ENCODE measurements around the gene PLEKHA7. TPM values are rescaled to one million over a fixed set of nuclear protein-coding genes. Genes with fewer than 3 reads are reported as not detected.
A peak's percentile ranks its signal among the peaks of the same experiment; 100 is the strongest.

PLEKHA7 gene
- total RNA-seq, 1 experiment from 2014 or later: 0.29 TPM

DNA sequence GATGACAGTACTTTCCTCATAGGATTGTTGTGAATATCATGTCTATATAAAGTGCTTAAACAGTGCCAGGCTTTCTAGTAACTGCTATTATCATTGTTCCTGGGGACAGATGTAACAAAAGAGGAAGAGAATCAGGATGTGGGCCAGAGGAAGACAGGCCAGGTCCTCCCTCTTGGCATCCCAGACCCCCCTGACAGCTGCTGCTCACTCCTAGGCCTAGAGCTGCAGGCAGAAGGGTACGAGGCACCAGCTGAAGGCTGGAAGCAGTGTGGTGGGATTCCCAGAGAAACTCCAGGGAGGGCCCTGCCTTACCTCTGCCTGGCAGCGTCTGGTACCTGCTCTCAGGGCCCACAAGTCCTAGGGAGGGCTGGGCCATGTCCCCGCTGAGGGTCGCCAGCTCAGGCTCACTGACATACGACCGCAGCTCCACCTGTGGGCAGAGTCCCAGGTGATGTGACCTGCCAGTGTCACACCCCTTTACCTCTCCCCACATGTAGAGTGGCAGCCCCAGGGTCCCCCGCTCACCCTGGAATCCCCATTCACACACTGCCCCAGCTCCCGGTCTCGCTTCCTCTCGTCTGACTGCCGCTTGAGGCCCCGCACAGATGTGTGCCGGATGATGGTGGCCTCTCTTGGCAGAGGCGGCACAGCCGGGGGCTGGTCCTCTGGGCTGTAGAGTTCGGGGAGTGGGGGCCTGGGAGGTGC lies 223.6 kb downstream of the PLEKHA7 start:
- DNase-seq (ENCODE audit: low read depth): peak; percentile 9

DNA sequence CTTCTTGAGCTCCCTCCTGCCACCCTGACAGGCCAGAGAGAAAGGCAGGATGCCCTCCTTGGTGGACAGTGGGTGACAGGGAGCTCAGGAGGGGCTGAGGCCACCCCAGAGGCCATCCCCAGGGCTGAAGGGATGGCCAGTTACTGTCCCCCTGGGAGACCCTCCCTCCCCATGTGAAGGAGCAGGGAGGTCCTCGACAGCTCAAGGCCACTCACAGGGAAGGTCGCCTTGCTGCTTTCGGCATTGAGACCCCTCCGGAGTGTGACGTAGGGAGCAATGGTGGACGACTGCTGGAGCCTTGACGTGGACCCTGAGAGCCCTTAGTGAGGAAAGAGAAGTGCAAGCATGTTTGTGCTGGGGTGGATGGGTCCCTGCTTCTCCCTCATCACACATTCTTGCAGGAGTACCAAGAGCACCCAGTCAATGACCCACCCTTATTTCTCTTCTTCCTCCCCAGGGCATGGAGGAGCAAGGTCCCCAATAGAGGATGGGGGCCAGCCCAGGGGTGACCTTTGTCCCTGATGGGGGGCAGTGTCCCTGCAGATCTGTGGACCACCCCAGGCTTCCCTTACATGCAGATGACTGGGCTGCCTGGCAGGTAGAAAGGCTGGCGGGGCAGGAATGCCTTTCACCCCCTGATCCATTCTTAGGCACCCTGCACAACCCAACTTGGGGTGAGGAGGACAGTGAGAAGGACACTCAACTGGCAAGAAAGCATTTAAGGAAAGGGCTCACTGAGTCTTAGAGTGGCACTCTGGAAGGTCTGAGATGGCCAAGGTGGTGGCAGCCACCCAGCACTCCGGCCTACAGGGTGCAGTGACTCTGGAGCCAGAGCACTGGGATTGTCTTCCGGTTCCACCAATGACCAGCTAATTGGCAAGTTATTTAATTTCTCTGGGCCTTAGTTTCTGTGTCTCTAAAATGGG lies 224.4 kb downstream of the PLEKHA7 start:
- no peak for DNase-seq (ENCODE audit: low read depth)

DNA sequence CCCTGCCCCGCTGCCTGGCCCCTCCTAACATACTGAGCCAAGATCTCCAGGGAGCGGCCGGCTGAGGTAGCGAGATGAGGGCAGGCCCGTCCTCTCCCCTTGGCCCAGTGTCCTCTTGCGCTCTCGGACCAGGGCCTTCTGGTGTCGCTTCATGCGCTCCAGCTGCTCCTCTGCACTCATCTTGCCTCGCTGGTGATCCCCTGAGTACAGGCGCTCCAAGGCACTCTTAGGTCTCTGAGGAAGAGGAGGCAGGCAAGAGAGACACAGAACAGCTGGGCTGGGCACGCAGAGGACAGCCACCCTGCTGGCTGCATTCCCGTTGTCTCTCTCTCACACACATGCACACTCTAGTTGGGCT lies 225.2 kb downstream of the PLEKHA7 start:
- no peak for DNase-seq (ENCODE audit: low read depth)

DNA sequence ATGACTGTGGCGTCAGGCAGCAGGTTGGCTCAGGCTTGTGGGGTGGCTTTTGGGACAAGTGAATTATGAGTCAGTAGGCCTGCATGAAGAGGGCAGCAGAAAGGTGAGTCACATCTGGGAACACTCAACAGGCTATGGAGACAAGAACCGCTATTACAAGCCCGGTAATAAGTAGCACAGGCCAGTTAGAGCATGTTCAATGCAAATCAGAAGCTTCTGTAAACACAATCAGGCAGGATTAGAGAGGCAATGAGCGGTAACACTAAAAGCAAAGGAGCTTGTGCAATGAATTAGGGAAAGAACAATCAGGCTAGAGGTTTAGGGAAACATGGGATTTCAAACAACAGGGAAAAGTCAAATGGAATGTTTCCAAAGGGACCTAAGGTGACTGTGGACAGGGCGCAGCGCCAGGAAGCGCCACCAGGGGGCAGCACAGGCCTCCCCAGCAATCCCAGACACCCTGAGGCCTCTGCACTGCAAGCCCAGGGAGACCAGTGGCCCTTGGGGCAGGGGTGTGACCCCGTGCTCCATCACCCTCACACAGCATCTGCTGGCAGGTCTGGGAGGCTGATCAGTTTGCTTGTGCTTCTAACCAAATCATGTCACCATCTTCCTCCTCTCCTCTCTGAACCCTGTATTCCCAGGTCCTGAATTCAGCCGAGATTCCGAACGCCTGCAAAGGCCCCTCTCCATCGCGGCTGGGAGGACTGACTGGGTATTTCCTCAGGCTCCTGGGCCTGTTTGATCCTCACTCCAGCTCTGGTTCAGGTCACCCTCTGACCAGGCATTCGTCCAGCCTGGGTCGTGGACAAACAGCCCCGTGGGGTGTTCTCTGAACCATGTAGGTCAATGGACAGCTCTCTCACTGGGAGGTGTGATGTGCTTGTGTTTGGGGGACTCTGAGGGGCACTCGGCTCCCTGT lies 225.8 kb downstream of the PLEKHA7 start:
- peak; percentile 73 for DNase-seq (ENCODE audit: low read depth)

DNA sequence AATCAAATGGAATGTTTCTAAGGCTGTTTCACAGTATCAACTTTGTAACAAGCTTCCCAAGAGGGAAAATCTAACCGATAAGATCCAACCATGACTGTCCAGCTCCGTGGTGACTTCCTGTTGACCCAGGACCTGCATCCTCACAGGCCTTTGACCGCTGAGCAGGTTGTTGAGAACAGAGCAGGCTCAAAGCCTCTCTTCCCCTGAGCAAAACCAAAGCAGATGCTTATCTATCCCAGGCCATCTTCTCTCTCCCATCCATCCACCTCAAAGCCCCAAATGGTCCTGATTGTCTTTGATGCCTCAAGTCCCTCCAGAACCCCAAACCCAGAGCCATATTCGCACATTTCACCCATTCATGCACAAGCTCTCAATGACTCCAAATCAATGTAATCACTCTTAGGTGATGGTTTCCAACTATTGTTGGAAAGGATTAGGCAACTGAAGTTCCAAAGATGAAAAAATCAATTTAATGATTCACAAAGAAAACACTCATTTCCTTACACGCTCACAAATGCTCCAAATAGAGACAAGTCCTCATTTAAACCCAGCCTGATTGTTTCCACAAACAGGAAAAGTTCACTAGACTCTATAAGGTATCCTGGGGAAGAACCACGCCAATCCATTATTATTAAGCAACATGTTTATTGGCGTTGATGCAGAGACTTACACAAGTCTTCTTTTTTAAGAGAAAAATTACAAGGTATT lies 227.0 kb downstream of the PLEKHA7 start:
- DNase-seq (ENCODE audit: low read depth): peak; percentile 6

DNA sequence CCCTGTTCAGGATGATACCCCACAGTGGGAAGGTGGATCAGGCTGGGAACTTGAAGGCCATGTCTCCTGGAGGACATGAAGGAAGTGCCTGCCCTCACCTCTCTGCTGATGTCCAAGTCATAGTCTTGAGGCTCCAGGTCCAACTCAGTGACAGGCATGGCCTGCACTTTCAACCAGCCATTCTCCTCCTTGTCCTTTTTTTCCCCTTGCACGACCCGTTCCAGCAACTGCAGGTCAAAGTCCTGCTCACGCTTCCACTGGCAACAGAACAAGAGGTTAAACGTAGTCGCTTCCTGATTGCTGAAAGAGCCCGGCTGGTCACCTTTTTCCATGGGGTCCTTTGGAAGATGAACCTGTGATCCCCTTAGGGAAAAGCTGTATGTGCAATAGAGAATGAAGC lies 228.1 kb downstream of the PLEKHA7 start:
- no peak for DNase-seq (ENCODE audit: low read depth)

DNA sequence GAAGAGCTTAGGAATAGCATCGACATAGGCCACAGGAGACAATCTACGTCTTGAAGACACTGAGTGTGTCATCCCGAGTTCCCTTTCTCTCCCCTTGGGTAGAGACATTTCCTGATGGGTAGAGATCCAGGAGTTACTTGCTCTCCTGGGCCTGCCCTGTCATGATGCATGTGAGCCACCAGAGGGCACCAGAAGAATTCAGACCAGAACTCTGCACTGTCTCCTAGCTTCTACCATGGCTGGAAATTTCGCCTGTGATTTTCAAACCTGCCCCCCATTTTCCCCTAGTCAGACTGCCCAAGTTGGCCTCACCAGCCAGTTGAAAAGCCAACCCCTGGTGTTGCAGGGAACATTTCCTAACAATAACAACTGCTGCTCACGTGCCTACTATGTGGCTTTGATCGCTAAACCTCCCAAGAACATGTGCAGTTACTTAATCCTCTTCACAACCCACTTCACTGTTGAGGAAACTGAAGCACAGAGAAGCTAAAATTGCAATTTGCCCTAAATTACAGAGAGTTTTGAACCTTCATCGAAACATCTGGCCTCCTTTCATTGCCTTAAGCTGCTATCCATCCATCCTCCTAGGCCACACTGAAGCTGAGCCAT lies 228.6 kb downstream of the PLEKHA7 start:
- peak; percentile 67 for DNase-seq (ENCODE audit: low read depth)

DNA sequence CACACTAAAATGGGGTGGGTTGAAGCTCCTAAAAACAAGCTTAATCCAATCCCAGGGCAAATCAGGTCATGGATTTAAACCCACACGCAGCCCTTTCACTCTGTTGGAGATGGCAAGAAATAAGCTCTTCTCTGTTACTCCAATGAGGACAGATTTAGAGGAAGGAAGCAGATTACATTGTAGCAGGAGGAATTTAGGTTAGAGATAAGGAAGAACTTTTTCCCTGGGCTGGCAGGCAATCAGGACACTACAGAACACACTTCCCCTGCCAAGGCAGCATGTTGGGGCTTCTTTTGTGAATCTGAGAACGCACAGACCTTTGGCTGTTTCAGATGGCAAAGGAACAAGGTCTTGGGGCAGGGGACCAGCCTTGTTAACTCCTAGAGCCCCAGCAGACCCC lies 229.5 kb downstream of the PLEKHA7 start:
- no peak for DNase-seq (ENCODE audit: low read depth)

DNA sequence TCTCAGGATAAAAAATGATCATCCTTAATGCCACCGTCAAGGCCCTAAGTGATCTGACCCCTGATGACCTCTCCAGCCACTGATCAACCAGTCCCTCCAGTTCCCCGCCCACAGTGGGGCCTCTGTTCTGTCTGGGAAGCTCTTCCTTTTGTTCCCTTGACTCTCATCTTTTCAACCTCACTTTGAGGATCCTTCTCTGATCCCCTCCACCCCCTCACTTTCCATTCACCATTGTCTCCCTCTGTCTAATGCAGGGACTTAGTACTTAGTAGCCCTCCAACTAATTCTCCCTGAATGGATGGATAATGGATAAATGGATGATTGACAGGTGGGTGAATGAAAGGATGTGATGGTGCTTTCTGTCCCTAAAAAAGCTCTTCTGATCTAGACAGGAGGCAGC lies 230.1 kb downstream of the PLEKHA7 start:
- DNase-seq (ENCODE audit: low read depth): no peak

DNA sequence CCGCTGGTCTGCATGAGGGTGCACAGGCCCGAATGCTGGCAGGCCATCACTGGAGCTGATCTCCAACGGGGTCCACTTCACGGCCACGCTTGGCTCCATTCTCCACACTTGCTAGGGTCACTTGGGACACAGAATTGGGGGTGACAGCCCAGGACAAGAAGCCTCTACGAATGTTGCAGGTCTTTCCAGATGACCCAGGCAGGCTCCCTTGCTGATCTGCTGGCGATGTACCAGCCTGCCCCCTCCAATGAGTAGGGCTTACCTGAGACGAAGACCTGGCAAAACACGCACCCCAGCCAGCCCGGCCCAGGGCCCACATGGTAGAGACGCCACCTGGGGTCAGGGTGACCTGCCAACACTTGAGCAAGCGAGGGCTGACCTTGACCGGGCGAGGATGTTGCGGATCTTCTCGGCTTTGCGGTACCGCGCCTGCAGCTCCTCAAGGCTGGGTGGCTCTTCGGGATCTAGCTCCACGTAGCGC lies 230.9 kb downstream of the PLEKHA7 start:
- DNase-seq (ENCODE audit: low read depth): no peak

DNA sequence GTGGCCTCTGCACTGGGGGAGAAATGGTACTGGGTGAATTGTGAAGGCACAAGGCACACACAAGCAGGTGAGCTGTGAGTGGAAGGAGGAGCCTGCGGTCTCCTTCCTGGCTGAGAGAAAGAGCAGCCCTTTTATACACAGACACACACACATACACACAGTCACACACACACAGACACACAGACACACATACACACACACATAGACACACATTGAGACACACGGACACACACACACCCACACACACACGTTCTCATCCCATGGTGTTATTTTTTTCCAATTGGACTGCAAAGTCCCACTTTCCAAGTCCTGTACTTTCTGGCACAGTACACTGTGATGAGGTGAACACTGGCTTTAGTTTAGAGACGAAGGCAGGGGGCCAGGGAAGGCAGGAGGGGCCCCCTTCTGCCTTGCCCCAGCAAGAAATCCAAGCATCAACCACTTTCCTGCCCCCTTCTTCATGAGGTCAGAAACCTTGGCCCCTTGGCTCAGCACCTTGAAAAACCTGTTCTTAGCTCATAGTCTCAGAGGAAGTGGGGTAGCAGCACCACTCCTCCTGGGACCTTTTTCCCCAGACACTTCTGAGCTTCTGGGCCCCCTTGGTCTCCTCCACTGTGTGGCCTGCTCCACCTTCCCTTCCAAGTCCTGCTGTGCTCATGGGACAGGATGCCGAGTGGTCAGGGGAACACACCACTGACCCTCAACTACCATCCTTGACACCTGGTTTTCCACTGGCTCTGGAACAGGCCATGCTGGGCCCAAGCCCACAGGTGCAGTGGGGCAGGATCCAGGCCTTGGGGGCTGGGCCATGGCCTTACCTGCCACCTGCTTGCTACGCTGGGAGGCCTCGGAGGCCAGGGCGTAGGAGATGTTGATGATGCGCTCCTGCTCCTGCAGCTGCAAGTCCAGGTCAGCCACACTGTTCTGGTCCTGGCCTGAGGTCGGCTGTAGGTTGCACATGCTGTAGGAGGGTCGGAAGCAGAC lies 232.0 kb downstream of the PLEKHA7 start:
- DNase-seq (ENCODE audit: low read depth): no peak

DNA sequence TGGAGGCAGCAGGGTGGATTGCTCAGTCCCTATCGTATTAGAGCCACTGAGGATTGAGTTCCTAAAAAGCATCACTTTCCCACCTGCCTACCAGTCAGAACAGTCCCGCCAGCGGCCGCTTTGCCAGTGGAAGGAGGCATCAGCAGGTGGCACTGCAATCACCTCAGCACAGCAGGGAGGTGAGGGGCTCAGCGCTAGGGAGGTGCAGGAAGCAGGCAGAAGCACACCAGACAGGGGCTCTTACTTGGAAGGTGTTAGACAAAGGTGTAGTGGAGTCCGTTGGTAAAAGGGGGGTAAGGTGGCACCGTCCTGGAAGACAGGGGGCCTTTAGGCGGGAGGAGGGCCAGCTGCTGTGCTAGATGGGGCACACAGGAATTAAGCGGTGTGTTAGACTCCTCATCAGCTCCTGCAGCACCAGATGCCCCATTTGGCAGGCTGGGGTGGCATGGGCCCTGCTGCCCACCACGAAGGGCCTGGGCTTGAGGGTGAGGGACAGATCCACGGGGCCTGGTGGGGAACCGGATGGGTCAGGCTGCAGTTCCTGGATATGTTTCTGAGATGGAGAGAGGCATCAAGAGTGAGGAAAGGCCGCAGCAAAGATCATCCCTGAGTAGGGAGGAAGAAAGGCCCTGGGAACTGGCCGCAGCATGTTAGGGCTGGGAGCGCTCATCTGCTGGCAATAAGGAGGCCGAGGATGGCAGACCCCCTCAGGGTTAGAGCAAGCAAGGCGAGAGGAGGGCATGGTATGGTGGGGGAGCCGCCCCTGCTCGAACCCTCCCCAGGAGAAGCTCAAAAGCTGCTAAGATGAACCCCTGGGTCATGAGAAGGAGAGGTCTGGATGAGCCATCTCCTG lies 233.3 kb downstream of the PLEKHA7 start:
- no peak for DNase-seq (ENCODE audit: low read depth)

DNA sequence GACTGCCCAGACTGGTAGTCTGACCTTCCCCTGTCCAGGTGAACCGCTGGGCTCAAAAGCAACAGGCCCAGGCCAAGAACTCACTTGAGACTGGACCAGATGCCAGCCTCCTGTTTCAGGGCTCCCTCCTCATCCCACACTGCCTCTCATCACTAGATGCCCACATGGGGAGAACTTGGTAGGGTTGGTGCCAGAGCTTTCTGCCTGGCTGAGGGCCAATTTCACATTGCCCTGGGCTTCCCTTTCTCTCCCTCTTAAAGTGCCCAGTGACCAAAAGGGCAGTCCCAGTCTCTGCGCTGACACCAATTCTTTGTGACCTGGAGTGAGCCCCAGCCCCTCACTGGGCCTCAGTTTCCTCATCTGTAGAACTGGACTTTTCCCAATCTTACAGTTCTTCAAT lies 234.1 kb downstream of the PLEKHA7 start:
- no peak for DNase-seq (ENCODE audit: low read depth)

DNA sequence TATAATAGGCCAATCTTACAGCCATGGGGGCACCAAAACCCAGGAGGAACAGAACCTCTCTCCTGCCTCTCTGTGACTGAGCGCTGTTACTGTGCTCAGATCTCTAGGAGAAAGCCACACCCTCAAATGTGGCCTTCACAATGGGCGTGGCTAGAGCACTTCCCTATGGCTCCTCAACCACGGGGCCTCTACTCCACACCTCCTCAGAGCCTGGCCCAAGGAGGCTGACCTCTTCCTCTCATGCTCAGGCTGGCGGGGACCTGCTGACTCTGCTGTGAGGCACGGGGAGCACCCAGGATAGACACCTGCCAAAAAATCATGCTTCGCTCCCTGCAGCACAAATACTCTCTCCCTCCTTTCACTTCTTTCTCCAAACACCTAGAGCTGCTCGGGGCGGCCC lies 234.8 kb downstream of the PLEKHA7 start:
- DNase-seq (ENCODE audit: low read depth): no peak

DNA sequence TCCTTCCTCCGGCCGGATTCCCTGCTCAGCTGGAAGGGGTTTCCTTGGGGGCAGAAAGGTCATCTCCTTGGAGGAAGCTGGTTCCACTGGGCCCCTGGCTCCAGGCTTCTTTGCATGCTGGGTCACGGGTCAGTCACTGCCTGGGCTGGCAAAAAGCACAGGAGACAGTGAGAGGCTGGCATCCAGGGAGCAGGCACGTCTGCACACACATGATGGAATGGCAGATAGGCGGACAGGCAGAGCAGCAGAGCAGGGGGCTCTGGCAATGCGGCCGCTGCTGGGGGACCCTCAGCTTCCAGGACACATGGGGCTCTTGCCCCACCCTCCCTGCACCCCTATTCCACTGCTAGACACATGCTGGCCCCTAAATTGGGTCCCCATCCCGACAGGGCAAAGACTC lies 235.3 kb downstream of the PLEKHA7 start:
- no peak for DNase-seq (ENCODE audit: low read depth)

DNA sequence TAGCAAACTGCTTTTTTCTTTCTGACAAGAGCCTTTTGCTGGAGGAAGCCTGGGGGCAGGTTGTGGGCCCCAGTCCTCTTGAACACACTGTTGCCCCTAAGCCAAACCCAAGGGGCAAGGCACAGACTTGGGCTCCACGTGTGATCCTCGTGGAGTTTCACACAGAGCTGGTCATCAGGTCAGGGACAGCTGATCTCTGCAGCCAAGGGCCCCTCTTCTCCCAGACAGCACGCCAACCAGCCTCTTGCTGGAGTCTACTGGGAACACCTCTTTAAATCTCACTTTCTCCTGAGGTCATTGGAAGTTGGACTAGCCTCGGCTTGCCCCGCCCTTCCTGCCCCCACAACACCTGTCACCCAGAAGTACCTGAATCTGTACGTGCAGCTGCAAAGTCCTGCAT lies 235.9 kb downstream of the PLEKHA7 start:
- DNase-seq (ENCODE audit: low read depth): no peak

DNA sequence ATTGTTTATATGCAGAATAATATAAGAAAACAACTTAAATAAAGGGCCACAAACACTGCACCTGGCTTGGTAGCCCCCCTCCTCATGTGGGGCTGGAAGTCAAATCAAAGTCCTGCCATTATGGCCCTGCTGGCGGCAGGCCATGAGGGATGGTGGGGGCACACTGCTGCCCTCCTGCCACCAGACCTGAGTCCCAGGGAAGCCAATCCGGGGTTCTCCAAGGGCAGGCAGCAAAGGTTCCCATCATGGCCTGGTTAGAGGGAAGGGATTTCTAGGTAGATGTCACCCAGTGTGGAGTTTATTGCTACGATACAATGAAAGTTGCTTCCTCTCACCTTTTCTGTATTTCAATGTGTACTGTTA lies 236.6 kb downstream of the PLEKHA7 start:
- no peak for DNase-seq (ENCODE audit: low read depth)

All from LHCN-M2 (cell line).